ENCODE measurements around the gene MPZL3. TPM values are rescaled to one million over a fixed set of nuclear protein-coding genes. Genes with fewer than 3 reads are reported as not detected.

Gene MPZL3
- total and polyA plus RNA-seq, 4 donors, result 2.5 to 6.9 (median 3.5) TPM

- H3K36me3 ChIP-seq (ENCODE audit: control insufficient read depth in 4 of 4, insufficient read depth in 3 of 4, low read depth in 1 of 4, low read length in 3 of 4), result no peaks in the 10 kb centered on the region
- TF ChIP-seq FOXA2 (IDR thresholded peaks at IDR 0.05) (peak; percentile 42), FOXA1 (IDR thresholded peaks at IDR 0.05) (peak; percentile 53), HNF4G (IDR thresholded peaks at IDR 0.05) (no peak), RXRA (IDR thresholded peaks at IDR 0.05) (peak in 1 of 2 donors; percentile 77), SP1 (IDR thresholded peaks at IDR 0.05) (no peak), REST (IDR thresholded peaks at IDR 0.05) (no peak), MAX (IDR thresholded peaks at IDR 0.05) (peak; percentile 6), YY1 (IDR thresholded peaks at IDR 0.05) (no peak), GABPA (IDR thresholded peaks at IDR 0.05 in 1 of 2, conservative IDR thresholded peaks at IDR 0.05 in 1 of 2) (no peak), JUND (IDR thresholded peaks at IDR 0.05) (peak; percentile 97 to 100), ZBTB33 (IDR thresholded peaks at IDR 0.05) (no peak), HNF4A (conservative IDR thresholded peaks at IDR 0.05) (peak in 1 of 2 donors; percentile 66), EGR1 (IDR thresholded peaks at IDR 0.05; ENCODE audit: low read depth in 2 of 2) (peak in 1 of 2 donors; percentile 95), RAD21 (IDR thresholded peaks at IDR 0.05) (peak; percentile 10 to 26)
- TF ChIP-seq, protein P1, sequence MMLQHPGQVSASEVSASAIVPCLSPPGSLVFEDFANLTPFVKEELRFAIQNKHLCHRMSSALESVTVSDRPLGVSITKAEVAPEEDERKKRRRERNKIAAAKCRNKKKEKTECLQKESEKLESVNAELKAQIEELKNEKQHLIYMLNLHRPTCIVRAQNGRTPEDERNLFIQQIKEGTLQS (IDR thresholded peaks at IDR 0.05), result peak; percentile 82
- WGBS, result 57% methylated on average over 9 of the region's 9 CpGs
- no peak overlapping the region for H3K9ac ChIP-seq (ENCODE audit: low read depth in 1 of 2, low read length in 2 of 2)
- peak overlapping the region; percentile 21 to 26 for H3K27ac ChIP-seq (ENCODE audit: low read depth in 1 of 2, low read length in 2 of 2)
- H3K27me3 ChIP-seq (ENCODE audit: control insufficient read depth in 4 of 4, insufficient read depth in 4 of 4, low read length in 3 of 4), result no peaks in the 10 kb centered on the region
- no peak overlapping the region for H3K4me3 ChIP-seq (ENCODE audit: low read depth in 1 of 3, low read length in 3 of 3)
- DNase-seq (ENCODE audit: low spot score), result no peak
- H3K9me3 ChIP-seq (ENCODE audit: control insufficient read depth in 4 of 4, low read length in 3 of 4), result no peaks in the 10 kb centered on the region
- H3K4me1 ChIP-seq (ENCODE audit: control insufficient read depth in 4 of 4, insufficient read depth in 4 of 4, low read length in 3 of 4), result peaks cover 3 to 33% (median 15%) of the 10 kb centered on the region in 4 donors
Measured at GRCh38 chr11:118240999-118241763, 11.0 kb downstream of the MPZL3 start.

GRCh38 chr11:118239509-118240205 lies 12.5 kb downstream of the MPZL3 start:
- H3K27ac ChIP-seq (ENCODE audit: low read depth in 1 of 2, low read length in 2 of 2), result peak overlapping the region; percentile 32 to 38
- H3K27me3 ChIP-seq (ENCODE audit: control insufficient read depth in 4 of 4, insufficient read depth in 4 of 4, low read length in 3 of 4), result no peaks in the 10 kb centered on the region
- DNase-seq (ENCODE audit: low spot score), result no peak
- no peak for TF ChIP-seq ZBTB33 (IDR thresholded peaks at IDR 0.05)
- TF ChIP-seq, protein P1 (IDR thresholded peaks at IDR 0.05), result no peak
- TF ChIP-seq RAD21 (IDR thresholded peaks at IDR 0.05), result no peak
- TF ChIP-seq, protein P2, sequence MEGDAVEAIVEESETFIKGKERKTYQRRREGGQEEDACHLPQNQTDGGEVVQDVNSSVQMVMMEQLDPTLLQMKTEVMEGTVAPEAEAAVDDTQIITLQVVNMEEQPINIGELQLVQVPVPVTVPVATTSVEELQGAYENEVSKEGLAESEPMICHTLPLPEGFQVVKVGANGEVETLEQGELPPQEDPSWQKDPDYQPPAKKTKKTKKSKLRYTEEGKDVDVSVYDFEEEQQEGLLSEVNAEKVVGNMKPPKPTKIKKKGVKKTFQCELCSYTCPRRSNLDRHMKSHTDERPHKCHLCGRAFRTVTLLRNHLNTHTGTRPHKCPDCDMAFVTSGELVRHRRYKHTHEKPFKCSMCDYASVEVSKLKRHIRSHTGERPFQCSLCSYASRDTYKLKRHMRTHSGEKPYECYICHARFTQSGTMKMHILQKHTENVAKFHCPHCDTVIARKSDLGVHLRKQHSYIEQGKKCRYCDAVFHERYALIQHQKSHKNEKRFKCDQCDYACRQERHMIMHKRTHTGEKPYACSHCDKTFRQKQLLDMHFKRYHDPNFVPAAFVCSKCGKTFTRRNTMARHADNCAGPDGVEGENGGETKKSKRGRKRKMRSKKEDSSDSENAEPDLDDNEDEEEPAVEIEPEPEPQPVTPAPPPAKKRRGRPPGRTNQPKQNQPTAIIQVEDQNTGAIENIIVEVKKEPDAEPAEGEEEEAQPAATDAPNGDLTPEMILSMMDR (IDR thresholded peaks at IDR 0.05; ENCODE audit: low read depth, low read length, missing input control), result no peak
- no peak for TF ChIP-seq HNF4A (conservative IDR thresholded peaks at IDR 0.05)
- no peak for TF ChIP-seq HNF4G (IDR thresholded peaks at IDR 0.05)
- TF ChIP-seq FOXA2 (IDR thresholded peaks at IDR 0.05), result no peak
- no peak for TF ChIP-seq JUND (IDR thresholded peaks at IDR 0.05)
- H3K4me3 ChIP-seq (ENCODE audit: low read depth in 1 of 3, low read length in 3 of 3), result no peak overlapping the region
- H3K36me3 ChIP-seq (ENCODE audit: control insufficient read depth in 4 of 4, insufficient read depth in 3 of 4, low read depth in 1 of 4, low read length in 3 of 4), result peaks cover 0 to 1% (median 0%) of the 10 kb centered on the region in 4 donors
- H3K4me1 ChIP-seq (ENCODE audit: control insufficient read depth in 4 of 4, insufficient read depth in 4 of 4, low read length in 3 of 4), result peaks cover 3 to 33% (median 15%) of the 10 kb centered on the region in 4 donors
- 64% methylated on average over 5 of the region's 5 CpGs for WGBS
- no peak overlapping the region for H3K9ac ChIP-seq (ENCODE audit: low read depth in 1 of 2, low read length in 2 of 2)
- no peaks in the 10 kb centered on the region for H3K9me3 ChIP-seq (ENCODE audit: control insufficient read depth in 4 of 4, low read length in 3 of 4)

Measured in liver (tissue), 9 donors.